ENCODE results near the gene OSTF1. TPM values are rescaled to one million over a fixed set of nuclear protein-coding genes. Genes with fewer than 3 reads are reported as not detected.

OSTF1 gene
- total RNA-seq, 1 donor: 40.5 TPM

DNA sequence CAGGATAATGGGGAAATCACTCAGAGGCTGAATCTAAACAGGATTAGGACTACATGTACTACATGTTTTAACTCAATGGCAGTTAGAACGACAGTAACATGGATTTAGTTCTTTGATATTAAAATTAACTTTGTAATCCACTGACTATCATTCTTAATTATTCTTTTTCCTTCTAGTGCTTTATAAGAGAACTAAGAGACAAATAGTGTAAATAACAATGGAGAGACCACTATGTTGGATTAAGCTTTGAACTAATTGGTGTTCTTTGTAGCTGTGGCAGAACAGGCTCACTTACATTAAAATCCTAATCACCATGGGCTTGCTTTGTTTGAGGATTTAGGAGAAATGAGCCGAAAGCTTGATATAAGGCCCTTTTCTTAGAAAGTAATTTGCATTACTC lies 19.1 kb upstream of the OSTF1 start:
- Histone ChIP-seq H3K27me3 (ENCODE audit: insufficient read depth, low read length) (no peaks in the 10 kb centered on the region), H3K4me3 (ENCODE audit: low read length) (no peak overlapping the region)

GRCh38 chr9:75071530-75072122 lies 16.7 kb upstream of the OSTF1 start:
- H3K9me3 ChIP-seq (ENCODE audit: low read depth, low read length): no peaks in the 10 kb centered on the region
- no peaks in the 10 kb centered on the region for H3K27me3 ChIP-seq (ENCODE audit: insufficient read depth, low read length)
- peaks cover 8% of the 10 kb centered on the region for H3K4me1 ChIP-seq (ENCODE audit: insufficient read depth, low read length)
- no peak overlapping the region for H3K4me3 ChIP-seq (ENCODE audit: low read length)

More for the DNA sequence above, 19.1 kb upstream of the OSTF1 start:
- Histone ChIP-seq H3K4me1 (ENCODE audit: insufficient read depth, low read length) (peaks cover 8% of the 10 kb centered on the region), H3K9me3 (ENCODE audit: low read depth, low read length) (no peaks in the 10 kb centered on the region)

DNA sequence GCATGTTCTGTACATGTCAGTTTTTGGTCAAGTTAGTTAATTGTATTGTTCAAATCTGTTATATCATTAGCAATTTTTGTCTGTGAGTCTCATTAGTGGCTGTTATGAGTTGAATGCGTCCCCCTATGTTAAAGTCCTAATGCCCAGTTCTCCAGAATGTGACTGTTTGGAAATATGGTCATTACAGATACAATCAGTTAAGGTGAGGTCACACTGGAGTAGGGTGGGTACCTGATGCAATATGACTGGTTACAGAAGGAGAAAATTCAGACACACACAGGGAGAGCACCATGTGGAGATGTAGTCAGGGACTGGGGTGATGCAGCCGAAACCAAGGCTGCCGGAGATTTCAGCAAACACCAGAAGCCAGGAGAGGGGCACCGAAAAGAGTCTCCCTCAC lies 15.4 kb upstream of the OSTF1 start:
- H3K9me3 ChIP-seq (ENCODE audit: low read depth, low read length): no peaks in the 10 kb centered on the region
- peaks cover 8% of the 10 kb centered on the region for H3K4me1 ChIP-seq (ENCODE audit: insufficient read depth, low read length)
- no peak overlapping the region for H3K4me3 ChIP-seq (ENCODE audit: low read length)
- H3K27me3 ChIP-seq (ENCODE audit: insufficient read depth, low read length): no peaks in the 10 kb centered on the region

GRCh38 chr9:75081632-75082031 lies 6.7 kb upstream of the OSTF1 start:
- H3K4me3 ChIP-seq (ENCODE audit: low read length): no peak overlapping the region
- H3K4me1 ChIP-seq (ENCODE audit: insufficient read depth, low read length): peaks cover 15% of the 10 kb centered on the region
- no peaks in the 10 kb centered on the region for H3K27me3 ChIP-seq (ENCODE audit: insufficient read depth, low read length)
- H3K9me3 ChIP-seq (ENCODE audit: low read depth, low read length): no peaks in the 10 kb centered on the region

- no peaks in the 10 kb centered on the region for H3K27me3 ChIP-seq (ENCODE audit: insufficient read depth, low read length)
- no peaks in the 10 kb centered on the region for H3K9me3 ChIP-seq (ENCODE audit: low read depth, low read length)
- H3K4me3 ChIP-seq (ENCODE audit: low read length): no peak overlapping the region
- H3K4me1 ChIP-seq (ENCODE audit: insufficient read depth, low read length): peaks cover 25% of the 10 kb centered on the region
Observed at GRCh38 chr9:75083188-75083970, 4.9 kb upstream of the OSTF1 start.

GRCh38 chr9:75084081-75084672 lies 4.1 kb upstream of the OSTF1 start:
- H3K4me3 ChIP-seq (ENCODE audit: low read length): no peak overlapping the region
- H3K4me1 ChIP-seq (ENCODE audit: insufficient read depth, low read length): peaks cover 25% of the 10 kb centered on the region
- H3K9me3 ChIP-seq (ENCODE audit: low read depth, low read length): no peaks in the 10 kb centered on the region
- no peaks in the 10 kb centered on the region for H3K27me3 ChIP-seq (ENCODE audit: insufficient read depth, low read length)

- Histone ChIP-seq H3K4me1 (ENCODE audit: insufficient read depth, low read length) (peaks cover 35% of the 10 kb centered on the region), H3K27me3 (ENCODE audit: insufficient read depth, low read length) (no peaks in the 10 kb centered on the region), H3K9me3 (ENCODE audit: low read depth, low read length) (no peaks in the 10 kb centered on the region), H3K4me3 (ENCODE audit: low read length) (no peak overlapping the region)
Observed at GRCh38 chr9:75085640-75086039, 2.7 kb upstream of the OSTF1 start.

- peak overlapping the region; percentile 99 for H3K4me3 ChIP-seq (ENCODE audit: low read length)
- H3K4me1 ChIP-seq (ENCODE audit: insufficient read depth, low read length): peaks cover 46% of the 10 kb centered on the region
- no peaks in the 10 kb centered on the region for H3K9me3 ChIP-seq (ENCODE audit: low read depth, low read length)
- H3K27me3 ChIP-seq (ENCODE audit: insufficient read depth, low read length): no peaks in the 10 kb centered on the region
Observed at GRCh38 chr9:75086541-75087288, 1.6 kb upstream of the OSTF1 start.

GRCh38 chr9:75087289-75087823 lies 958 bp upstream of the OSTF1 start:
- Histone ChIP-seq H3K4me3 (ENCODE audit: low read length) (peak overlapping the region; percentile 99), H3K9me3 (ENCODE audit: low read depth, low read length) (no peaks in the 10 kb centered on the region), H3K4me1 (ENCODE audit: insufficient read depth, low read length) (peaks cover 52% of the 10 kb centered on the region), H3K27me3 (ENCODE audit: insufficient read depth, low read length) (no peaks in the 10 kb centered on the region)

GRCh38 chr9:75088646-75089372 lies 495 bp downstream of the OSTF1 start:
- H3K9me3 ChIP-seq (ENCODE audit: low read depth, low read length): no peaks in the 10 kb centered on the region
- H3K4me3 ChIP-seq (ENCODE audit: low read length): peak overlapping the region; percentile 99
- H3K27me3 ChIP-seq (ENCODE audit: insufficient read depth, low read length): no peaks in the 10 kb centered on the region
- peaks cover 60% of the 10 kb centered on the region for H3K4me1 ChIP-seq (ENCODE audit: insufficient read depth, low read length)

- Histone ChIP-seq H3K27me3 (ENCODE audit: insufficient read depth, low read length) (no peaks in the 10 kb centered on the region), H3K9me3 (ENCODE audit: low read depth, low read length) (no peaks in the 10 kb centered on the region), H3K4me1 (ENCODE audit: insufficient read depth, low read length) (peaks cover 66% of the 10 kb centered on the region), H3K4me3 (ENCODE audit: low read length) (peak overlapping the region; percentile 99)
Observed at GRCh38 chr9:75089373-75089766, 1.1 kb downstream of the OSTF1 start.

GRCh38 chr9:75090579-75090978 lies 2.3 kb downstream of the OSTF1 start:
- peaks cover 72% of the 10 kb centered on the region for H3K4me1 ChIP-seq (ENCODE audit: insufficient read depth, low read length)

DNA sequence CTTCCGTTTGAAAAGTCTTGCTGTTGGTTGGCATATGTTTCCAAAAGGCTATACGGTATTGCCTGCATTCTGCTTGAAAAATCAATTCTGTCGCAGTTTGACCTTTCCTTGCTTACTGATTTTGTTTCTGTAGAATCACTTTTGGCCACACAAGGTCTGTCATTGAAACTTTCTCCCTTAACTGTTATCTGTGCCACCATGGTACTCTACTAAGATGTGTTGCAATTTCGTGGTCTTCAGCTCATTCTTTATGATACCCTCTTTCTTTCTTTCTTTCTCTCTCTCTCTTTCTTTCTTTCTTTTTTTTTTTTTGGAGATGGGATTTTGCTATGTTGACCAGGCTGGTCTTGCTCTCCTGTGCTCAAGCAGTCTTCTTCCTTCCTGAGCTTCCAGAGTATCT lies 4.5 kb downstream of the OSTF1 start:
- no peaks in the 10 kb centered on the region for H3K9me3 ChIP-seq (ENCODE audit: low read depth, low read length)
- no peaks in the 10 kb centered on the region for H3K27me3 ChIP-seq (ENCODE audit: insufficient read depth, low read length)
- H3K4me1 ChIP-seq (ENCODE audit: insufficient read depth, low read length): peaks cover 66% of the 10 kb centered on the region
- H3K4me3 ChIP-seq (ENCODE audit: low read length): no peak overlapping the region

More at GRCh38 chr9:75090579-75090978, 2.3 kb downstream of the OSTF1 start:
- Histone ChIP-seq H3K9me3 (ENCODE audit: low read depth, low read length) (no peaks in the 10 kb centered on the region), H3K27me3 (ENCODE audit: insufficient read depth, low read length) (no peaks in the 10 kb centered on the region), H3K4me3 (ENCODE audit: low read length) (no peak overlapping the region)

GRCh38 chr9:75096796-75097195 lies 8.5 kb downstream of the OSTF1 start:
- no peaks in the 10 kb centered on the region for H3K27me3 ChIP-seq (ENCODE audit: insufficient read depth, low read length)
- no peaks in the 10 kb centered on the region for H3K9me3 ChIP-seq (ENCODE audit: low read depth, low read length)
- H3K4me3 ChIP-seq (ENCODE audit: low read length): no peak overlapping the region
- peaks cover 61% of the 10 kb centered on the region for H3K4me1 ChIP-seq (ENCODE audit: insufficient read depth, low read length)

All from mononuclear cell (primary cell).